ENCODE results near the gene FOXD2. TPM values are rescaled to one million over a fixed set of nuclear protein-coding genes. Genes with fewer than 3 reads are reported as not detected.

The FOXD2 gene
- 0.37 to 0.60 TPM (median 0.43 TPM) in 5 replicates for total RNA-seq (2022; extraction: Qiagen RNA extraction; ENCODE audit: low read depth)

GRCh38 chr1:47437447-47438164, at the start of gene FOXD2:
TSS of gene FOXD2 (plus strand) at chr1:47438044. CDS start at chr1:47438136, 92 bp downstream.

GRCh38 chr1:47415728-47416318, 22.0 kb upstream of the FOXD2 start, which contains the start of gene FOXE3:
TSS of gene FOXE3 (plus strand) at chr1:47416285. CDS start at chr1:47416316, 31 bp downstream.

Other genes starting within 250 kb of the FOXD2 start
- 5.3 to 10.5 TPM (median 7.8 TPM) in 5 replicates for gene PDZK1IP1, start 248.0 kb upstream of the FOXD2 start, total RNA-seq (2022; extraction: Qiagen RNA extraction; ENCODE audit: low read depth)
- gene TAL1, start 205.8 kb upstream of the FOXD2 start, total RNA-seq (2022; extraction: Qiagen RNA extraction; ENCODE audit: low read depth), result 0.03 TPM in 1 of 5 replicates, not detected in the others
- 8.0 to 11.0 TPM (median 10.6 TPM) in 5 replicates for gene STIL, start 123.9 kb upstream of the FOXD2 start, total RNA-seq (2022; extraction: Qiagen RNA extraction; ENCODE audit: low read depth)
- gene CMPK1, start 104.3 kb upstream of the FOXD2 start, total RNA-seq (2022; extraction: Qiagen RNA extraction; ENCODE audit: low read depth), result 36.6 to 71.3 TPM (median 69.7 TPM) in 5 replicates
- gene FOXE3, start 21.8 kb upstream of the FOXD2 start, total RNA-seq (2022; extraction: Qiagen RNA extraction; ENCODE audit: low read depth), result 0.08 to 0.09 TPM in 2 of 5 replicates, not detected in the others